NCI-H1105 (cell line): Measurements from ENCODE around the gene TEDC2.
"Not testable (repeated sequence)": the region's sequence is repeated elsewhere in the genome, so short reads cannot be mapped to it uniquely, and the experiment has no call there.

Source experiments
- DNase-seq: peaks from one replicate; lab custom pipeline; 2025; lab: John Stamatoyannopoulos, UW

Gene TEDC2, protein sequence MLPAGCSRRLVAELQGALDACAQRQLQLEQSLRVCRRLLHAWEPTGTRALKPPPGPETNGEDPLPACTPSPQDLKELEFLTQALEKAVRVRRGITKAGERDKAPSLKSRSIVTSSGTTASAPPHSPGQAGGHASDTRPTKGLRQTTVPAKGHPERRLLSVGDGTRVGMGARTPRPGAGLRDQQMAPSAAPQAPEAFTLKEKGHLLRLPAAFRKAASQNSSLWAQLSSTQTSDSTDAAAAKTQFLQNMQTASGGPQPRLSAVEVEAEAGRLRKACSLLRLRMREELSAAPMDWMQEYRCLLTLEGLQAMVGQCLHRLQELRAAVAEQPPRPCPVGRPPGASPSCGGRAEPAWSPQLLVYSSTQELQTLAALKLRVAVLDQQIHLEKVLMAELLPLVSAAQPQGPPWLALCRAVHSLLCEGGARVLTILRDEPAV

DNA sequence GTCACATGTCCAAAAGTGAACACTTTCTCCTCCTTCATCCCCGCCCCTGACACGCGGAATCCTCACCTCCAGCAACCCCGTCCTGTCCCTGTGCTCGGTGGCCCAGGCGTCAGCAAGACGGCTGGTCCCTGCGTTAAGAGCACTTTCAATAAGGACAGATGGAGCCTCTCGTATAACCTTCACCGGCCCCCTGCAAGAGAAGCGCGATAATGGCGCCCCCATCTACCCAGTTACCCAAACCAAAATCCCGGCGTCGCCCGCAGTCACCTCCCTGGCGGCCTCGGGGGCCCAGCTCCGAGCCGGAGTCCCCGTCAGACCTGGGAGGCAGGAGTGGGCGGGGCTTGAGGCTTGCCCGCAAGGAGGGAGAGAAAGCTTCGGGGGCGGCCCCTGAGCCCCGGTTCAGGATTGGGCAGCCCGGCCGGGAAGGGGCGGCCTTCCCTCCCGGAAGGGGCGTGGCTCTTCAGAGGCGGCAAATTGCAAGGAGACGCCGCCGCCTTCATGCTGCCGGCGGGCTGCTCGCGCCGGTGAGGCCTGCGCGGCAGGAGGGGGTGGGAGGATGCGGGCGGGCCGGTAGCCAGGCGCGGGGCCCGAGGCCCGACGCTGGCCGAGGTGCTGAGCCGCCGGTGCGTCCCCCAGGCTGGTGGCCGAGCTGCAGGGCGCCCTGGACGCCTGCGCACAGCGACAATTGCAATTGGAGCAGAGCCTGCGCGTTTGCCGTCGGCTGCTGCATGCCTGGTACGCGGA lies at the start of gene TEDC2:
TEDC2 (plus strand) TSS at position 463 of the 744 bp plus-strand sequence; CDS start at position 499, 36 bp downstream.
- DNase-seq, result peak; percentile 87

DNA sequence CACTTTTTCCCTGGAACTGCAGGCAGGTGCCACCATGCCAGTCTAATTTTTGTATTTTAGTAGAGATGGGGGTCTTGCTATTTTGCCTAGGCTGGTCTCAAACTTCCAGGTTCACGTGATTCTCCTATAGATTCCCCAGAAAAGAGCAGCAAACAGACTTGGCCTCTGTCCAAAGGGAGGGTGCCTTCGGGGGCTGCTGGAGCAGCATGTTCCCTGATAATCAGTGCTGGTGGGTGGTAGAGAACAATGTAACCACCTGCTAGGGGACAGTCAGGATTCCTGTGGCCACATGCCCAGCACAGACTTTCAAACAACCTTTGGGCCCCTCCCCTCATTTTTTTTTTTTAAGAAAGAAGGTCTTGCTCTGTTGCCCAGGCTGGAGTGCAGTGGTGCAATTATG lies 44.8 kb upstream of the TEDC2 start:
- DNase-seq, result no peak

DNA sequence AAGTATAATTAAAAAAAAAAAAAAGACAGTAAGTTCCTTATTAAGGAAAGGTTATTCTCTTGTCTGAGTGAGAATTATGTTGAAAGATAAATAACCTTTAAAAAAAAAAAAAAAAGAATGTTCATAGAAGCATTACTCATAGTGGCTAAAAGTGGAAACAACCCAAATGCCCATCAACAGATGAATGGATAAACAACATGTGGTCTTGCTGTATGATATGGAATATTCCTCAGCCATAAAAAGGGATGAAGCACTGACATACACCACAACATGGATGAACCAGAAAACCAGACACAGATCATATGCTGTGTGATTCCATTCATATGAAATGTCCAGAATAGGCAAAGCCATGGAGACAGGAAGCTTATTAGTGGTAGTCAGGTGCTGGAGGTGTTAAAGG lies 39.9 kb upstream of the TEDC2 start:
- DNase-seq, result no peak

DNA sequence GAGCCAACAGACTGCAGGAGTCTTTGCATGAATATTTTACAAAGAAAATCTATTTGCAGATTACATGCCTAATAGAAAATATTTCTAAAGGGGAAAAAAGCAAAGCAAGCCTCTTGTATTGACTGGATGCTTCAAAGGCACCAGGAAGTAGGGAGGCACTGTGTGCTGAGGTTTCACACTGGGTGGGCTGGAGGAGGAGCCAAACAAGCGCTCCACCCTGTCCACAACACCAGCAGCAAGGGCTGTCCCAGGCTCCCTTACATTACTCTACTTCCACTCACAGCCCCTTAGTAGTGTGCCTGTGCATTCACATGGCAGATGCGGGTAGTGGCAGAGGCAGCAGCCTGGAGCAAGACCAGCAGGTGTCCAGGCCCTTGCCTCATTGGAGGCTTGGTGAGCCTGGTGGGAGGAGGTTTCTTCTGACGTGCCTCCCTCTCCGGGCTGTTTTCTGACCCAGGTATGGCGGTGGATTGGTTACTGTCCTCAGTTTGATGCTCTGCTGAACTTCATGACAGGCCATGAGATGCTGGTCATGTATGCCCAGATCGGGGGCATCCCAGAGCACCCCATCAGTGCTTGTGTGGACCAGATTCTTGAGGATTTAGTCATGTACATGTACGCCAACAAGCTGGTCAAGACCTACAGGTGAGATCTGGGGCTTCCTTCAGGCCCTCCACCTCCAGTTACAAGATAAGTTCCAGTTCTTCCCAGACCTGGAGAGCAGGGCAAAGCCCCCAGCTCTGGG lies 37.6 kb upstream of the TEDC2 start:
- no peak for DNase-seq

DNA sequence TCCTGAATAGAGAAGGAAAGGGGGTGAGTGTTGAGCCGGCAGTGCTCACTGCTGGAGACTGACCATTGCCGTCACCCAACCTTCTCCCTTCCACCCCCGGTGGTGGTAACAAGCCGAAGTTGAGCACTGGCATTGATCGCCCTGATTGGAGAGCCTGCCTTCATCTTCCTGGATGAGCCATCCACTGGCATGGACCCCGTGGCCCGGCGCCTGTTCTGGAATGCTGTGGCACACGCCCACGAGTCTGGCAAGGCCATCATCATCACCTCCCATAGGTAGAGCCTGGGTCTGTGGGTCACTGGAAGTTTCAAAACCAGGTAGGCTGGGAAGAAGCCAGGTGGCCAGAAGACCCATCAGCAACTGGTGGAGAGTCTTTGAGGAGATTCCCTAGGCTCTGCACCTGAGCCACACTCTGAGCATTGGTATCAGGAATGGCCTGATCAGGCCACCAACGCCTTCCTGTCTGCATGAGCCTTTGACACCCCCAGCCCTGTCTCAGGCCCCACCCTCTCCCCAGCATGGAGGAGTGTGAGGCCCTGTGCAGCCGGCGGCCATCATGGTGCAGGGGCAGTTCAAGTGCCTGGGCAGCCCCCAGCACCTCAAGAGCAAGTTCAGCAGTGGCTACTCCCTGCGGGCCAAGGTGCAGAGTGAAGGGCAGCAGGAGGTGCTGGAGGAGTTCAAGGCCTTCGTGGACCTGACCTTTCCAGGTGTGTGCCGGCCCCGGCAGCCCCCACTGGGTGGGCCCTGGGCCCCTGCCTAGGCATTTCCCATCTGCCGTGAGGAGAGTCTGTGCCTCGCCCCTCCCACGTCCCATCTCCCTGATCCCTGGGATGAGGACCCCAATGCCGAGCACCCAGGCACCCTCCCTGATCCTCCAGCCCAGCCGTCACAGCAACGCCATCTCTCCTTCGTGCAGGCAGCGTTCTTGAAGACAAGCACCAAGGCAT lies 35.6 kb upstream of the TEDC2 start:
- DNase-seq, result no peak

DNA sequence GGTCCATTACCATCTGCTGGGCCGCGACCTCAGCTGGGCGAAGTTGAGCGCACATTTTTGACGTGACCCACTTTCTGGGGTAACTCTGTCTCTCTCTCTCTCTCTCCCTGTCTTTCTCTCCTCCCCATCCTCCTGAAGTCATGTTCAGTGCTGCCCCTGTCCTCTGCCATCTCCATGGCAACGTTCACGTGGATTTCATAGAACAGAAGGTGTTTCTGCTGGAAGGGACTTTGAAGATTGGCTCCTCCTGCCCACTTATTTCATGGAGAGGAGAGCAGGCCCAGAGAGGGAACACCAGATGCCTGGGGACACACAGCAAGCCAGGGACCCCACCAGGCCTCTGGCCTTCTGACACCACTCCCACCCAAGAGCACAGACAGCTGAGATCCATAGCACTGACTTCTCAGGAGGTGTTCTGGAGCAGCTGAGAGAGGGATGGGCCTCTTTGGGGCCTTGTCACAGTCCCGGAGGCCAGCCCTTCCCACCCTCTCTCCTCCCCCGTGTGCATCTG lies 34.8 kb upstream of the TEDC2 start:
- DNase-seq, result no peak

DNA sequence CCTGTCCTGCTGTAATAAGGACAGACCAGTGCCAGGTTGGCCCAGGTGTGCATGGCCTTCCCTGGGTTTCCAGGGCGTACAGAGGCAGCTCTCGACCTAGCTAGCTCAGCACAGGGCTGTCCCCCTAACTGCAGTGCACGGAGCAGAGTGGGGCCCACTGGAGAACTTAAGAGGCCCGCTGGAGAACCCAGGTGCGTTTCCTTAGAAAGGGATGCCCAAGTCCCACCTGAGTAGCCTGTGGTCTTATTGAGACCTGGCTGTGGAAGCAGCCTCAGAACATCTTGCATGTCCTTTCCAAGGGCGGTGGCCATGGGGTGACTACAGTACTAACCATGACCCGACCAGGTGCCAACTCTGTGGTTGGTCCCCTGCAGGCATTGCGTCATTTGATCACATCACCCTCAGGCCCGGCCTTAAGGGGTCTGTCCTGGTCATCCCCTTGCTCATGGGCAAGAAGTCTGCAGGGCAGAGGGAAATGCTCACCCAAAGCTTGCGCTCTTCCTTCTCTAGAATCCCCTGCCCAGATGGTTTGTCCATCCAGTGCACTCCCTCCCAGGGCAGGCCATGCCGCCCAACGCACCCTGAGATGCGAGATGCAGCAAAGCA lies 34.0 kb upstream of the TEDC2 start:
- no peak for DNase-seq

DNA sequence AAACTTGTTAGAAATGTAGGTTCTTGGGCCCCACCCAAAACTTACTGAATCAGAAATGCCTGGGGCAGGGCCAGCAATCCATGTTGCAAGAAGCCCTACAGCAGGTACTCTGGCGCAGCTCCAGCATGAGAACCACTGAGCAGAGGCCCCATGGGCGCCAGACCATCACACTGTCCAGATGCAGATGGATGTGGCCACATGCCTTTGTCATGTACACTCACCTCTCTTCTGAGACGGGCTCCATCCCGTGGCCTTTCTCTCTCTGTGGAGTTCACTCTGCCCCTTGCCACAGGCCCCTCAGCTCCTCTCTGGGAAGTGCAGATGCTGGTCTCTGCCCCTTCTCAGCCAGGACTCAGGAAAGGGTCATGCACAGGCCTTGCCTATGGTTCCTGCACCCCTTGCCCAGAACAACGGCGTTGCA lies 33.0 kb upstream of the TEDC2 start:
- no peak for DNase-seq

DNA sequence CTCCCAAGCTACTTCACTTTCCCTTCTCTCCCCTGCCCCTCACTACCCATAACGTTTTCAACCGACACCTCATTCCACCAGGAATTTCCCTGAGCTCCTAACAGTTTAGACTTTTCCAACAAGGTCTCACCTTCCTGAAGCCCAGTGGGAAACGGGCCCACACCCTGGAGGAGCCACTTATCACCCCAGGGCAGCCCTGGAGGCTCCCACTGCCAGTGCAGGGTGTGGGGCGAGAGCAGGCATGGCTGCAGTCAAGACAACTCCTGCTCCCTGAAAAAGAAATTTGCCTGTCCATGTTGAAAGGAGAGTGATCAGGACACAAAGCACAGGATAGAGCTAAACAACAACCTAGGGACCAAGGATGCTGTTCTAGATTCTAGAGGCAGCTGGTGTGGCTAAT lies 32.4 kb upstream of the TEDC2 start:
- no peak for DNase-seq

DNA sequence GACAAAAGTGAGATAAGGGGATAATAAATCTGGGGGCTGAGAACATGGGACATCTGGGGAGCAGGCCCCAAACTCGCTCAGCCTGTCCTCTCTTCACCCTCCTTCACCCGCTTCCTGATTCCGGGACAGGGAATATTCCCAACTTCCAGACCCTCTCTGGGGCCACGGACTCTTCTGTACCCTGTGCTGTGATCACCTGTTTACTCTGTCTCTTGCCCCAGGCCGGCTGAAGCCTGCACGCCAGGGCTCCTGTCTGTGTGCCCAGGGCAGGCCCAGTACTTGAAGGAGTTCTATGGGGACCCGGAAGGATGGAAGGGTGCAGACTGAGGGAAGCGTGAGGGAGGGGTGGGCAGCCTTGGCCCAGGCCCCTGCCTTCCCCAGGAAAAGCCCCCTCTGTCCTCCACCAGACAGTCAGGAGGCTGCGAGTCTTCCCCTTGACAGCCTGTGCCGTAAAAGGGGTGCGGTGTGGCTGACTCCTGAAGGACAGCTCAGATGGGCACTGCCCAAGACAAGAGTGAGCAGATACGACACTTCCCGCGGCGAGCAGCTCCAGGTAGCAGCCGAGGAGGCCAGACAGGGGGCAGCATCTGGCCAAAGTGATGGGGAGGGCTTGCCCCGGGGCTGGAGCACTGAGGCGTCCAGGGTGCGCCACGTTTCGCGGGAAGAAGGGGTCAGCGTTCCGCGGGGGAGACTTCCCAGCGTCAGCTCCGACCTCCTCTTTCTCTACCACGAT lies 31.7 kb upstream of the TEDC2 start:
- no peak for DNase-seq

DNA sequence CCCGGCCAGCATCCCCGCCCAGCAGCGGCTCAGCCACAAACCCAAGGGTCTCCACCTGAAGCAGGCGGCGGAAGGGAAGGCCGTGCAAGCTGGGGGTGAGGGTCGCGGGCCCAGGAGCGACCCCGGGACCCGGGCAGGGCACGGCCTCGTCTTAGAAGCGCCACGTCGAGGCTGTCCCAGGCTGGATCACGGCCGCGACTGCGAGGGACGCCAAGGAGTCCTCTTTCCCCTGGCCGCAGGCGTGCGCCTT lies 31.2 kb upstream of the TEDC2 start:
- no peak for DNase-seq

DNA sequence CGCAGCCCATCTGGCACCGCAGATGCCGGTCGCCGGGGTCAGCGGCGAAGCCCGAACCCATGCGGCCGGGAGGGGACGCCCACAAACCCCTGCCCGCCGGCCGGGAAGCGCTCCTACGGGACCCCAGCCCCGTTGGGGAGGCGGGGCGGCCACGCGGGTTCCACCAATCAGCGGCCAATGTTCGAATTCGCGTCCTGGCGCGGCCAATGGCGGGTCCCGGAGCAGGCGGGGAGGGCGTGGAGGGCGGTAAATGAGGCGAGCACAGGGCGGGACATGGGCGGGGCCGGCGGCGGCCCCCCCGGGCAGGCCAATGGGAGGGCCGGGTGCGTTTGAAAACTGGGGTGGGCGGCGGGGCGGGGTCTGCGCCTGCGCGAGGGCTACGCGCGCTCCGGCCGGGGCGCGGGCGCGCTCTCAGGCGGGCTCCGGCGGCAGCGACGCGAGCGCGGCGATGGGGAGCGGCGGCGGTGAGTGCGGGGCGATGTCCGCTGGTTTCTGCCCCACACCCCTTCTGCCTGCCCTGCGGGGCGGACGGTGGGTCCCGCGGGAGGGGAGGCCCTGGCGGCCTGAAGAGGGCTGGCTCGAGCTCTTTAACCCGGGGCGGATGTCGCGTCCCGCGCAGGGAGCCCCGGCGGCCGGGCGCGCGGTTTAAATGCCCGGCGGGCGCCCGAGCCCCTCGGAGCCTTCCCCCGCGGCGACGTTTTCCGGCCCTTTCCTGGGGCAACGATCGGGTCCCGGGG lies 30.7 kb upstream of the TEDC2 start, which contains the start of gene CCNF:
CCNF (plus strand) TSS at position 414 of the 737 bp plus-strand sequence; CDS start at position 449, 35 bp downstream.
- peak; percentile 84 for DNase-seq

DNA sequence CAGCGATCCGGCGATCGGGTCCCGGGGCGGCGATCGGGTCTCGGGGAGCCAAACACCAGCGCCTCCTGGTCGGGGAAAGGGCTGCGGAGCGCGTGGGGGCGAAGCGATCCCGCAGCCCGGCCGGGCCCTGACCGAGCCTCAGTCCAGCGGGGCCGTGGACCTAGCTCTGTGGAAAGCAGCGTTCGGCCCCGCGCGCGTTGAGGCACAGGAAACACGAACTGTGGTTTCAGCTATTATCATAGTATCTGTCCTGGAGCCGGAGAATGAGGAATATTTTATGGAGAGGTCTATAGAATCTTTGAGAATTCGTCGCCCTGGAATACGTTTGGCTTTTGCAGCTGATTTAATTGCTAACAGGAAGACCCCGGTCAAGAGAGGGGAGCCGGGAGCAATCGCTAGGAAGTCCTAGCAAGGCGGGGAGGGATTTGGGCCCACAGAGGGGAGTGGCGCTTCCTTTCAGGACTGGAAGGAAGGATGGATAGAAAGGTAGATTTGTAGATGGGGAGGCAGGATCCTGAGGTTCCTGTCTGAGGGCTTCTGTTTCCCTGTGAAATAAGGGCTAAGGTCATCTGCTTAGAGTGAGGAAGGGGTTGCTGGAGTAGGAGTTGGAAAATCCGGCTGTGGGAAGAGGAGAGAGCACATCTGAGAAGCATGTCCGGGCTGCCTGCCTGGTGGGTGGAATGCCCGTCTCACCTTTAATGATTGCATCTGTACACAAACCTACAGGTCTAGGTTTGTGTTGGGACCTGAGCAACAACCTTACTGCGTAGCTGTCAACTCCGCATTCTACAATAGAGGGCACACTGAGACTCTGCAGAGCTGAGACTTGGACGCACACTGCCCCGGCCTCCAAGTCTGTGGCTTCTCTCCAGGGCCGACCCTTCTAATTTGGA lies 29.9 kb upstream of the TEDC2 start:
- no peak for DNase-seq

DNA sequence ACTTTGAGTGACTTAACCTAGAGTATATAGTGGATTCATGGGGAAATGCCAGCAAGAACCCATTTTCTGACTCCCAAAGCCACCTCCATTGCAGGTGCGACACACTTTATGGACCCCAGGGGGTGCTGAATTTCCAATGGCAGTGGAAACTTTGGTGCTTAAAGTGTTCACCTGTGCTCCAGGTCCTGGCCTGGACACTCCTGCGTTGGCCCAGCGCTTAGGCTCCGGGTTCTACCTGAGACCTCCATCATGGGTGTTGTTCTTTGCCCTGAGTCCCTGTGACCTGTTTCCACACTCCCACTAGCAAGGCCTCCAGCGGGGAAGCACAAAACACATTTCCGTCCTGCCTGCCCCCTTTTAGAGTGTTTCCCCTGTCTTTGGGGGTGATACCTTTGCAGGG lies 27.6 kb upstream of the TEDC2 start:
- DNase-seq, result no peak

DNA sequence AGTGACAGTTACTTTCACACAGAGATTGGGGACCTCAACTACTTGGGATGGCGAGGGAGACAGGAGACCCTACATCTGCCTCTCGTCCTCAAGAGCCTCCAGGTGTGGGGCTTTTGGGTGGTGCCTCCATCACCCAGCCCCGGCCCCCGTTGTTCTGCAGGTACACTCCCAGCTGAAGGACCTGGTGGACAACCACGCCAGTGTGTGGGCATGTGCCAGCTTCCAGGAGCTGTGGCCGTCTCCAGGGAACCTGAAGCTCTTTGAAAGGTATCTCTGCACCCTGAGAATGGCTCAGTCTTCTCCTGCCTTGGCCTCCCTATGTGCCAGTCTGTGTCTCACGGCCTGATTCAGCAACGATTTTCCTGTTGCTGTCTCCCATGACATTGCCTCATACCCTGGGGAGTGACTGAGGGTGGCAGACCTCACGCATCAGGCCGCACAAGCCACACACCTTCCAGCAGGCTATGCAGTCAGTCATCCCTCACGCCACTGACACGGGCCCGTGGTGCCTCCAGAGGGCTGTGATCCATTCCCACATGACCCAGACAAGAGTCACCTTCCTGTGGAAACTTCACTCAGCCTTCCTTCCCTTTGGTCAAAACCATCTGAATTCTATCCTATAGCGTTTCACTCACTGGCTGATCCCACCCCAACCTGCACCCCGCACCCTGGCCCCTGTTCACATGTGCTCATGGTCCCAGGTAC lies 27.0 kb upstream of the TEDC2 start:
- DNase-seq, result no peak

DNA sequence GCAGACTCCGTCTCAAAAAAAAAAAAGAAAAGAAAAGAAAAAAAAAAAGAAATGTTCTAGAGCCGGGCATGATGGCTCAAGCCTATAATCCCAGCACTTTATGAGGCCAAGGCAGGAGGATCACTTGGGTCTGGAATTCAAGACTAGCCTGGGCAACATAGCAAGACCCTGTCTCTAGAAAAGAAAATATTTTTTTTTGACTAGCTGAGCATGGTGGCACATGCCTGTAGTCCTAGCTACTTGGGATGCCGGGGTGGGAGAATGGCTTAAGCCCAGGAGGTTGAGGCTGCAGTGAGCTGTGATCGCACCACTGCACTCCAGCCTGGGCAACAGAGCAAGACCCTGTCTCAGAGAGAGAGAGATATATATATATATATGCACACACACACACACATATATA lies 24.7 kb upstream of the TEDC2 start:
- not testable (repeated sequence) for DNase-seq

DNA sequence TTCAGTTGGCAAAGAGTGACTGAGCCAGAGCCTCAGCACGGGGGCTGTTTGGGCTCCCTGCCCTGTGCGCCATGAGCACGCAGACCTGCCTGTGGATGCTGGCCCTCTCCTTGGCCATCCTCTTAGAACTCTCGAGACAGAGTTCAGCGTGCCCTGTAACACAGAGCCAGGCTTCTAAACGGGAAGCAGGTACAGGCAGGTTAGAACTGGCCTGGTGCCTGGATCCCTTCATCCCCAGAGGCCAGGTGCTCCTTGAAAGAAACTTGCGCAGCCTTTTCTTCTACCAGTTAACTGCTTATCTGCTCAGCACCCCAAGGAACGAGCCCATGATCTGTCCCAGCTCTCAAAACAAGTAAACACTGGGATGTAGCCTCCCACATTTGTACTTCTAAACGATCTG lies 23.8 kb upstream of the TEDC2 start:
- DNase-seq, result no peak
